Measurements from ENCODE around the gene INTS15. TPM values are rescaled to one million over a fixed set of nuclear protein-coding genes. Genes with fewer than 3 reads are reported as not detected.

The INTS15 gene
- total RNA-seq, 2 experiments from 2014 or later = 33.0 to 40.9 TPM

DNA sequence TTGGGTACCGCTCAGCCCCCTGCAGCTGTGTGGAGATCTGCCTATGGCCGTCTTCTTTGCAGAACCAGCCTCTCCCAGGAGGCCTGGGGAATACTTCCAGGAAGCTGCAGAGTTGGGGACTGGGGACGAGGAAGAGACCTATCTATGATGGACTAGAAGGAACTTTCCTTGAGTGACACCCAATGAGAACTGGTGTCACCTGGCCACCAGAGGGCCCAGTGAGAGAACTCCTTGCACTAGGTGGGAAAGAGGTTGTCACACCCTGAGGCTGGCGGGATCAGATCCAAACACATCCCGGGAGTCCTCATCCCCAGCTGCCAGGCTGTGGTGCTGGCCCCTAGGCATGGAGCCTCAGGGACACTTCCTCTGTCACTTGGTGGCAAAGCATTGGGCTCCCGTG lies 33.6 kb upstream of the INTS15 start:
- Histone ChIP-seq H3K9me2 (ENCODE audit: insufficient read depth, low read length) (no peaks in the 10 kb centered on the region), H3K9me3 (ENCODE audit: low read length) (no peaks in the 10 kb centered on the region), H3K36me3 (ENCODE audit: insufficient read depth, low read length) (no peaks in the 10 kb centered on the region), H3K79me2 (ENCODE audit: insufficient read depth, low read depth, low read length) (no peaks in the 10 kb centered on the region), H3K4me1 (ENCODE audit: insufficient read depth, low read length, poor library complexity, severe bottlenecking) (no peaks in the 10 kb centered on the region), H3K27ac (ENCODE audit: low read depth, low read length, poor library complexity, severe bottlenecking) (no peak overlapping the region), H2AFZ (ENCODE audit: low read length) (no peak overlapping the region), H4K20me1 (ENCODE audit: insufficient read depth, low read length) (no peaks in the 10 kb centered on the region), H3K4me2 (ENCODE audit: low read length) (no peak overlapping the region), H3K4me3 (ENCODE audit: low read depth, low read length, poor library complexity, severe bottlenecking) (no peak overlapping the region)
- ChIA-PET POLR2A (no interaction called here), CTCF (ENCODE audit: unreplicated experiment) (no interaction called here)
- BruUV-seq (replicated peaks) = no TSS peak
- intact Hi-C loops (cut with micrococcal nuclease; ENCODE audit: unreplicated experiment) = no loop called here
- TF ChIP-seq, protein P1, sequence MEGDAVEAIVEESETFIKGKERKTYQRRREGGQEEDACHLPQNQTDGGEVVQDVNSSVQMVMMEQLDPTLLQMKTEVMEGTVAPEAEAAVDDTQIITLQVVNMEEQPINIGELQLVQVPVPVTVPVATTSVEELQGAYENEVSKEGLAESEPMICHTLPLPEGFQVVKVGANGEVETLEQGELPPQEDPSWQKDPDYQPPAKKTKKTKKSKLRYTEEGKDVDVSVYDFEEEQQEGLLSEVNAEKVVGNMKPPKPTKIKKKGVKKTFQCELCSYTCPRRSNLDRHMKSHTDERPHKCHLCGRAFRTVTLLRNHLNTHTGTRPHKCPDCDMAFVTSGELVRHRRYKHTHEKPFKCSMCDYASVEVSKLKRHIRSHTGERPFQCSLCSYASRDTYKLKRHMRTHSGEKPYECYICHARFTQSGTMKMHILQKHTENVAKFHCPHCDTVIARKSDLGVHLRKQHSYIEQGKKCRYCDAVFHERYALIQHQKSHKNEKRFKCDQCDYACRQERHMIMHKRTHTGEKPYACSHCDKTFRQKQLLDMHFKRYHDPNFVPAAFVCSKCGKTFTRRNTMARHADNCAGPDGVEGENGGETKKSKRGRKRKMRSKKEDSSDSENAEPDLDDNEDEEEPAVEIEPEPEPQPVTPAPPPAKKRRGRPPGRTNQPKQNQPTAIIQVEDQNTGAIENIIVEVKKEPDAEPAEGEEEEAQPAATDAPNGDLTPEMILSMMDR (conservative IDR thresholded peaks at IDR 0.05; ENCODE audit: low read length) = peak; percentile 73
- no peak for TF ChIP-seq EZH2phosphoT487 (IDR thresholded peaks at IDR 0.05; ENCODE audit: borderline replicate concordance, low read depth, low read length)
- peak; percentile 51 for DNase-seq (ENCODE audit: low spot score)

DNA sequence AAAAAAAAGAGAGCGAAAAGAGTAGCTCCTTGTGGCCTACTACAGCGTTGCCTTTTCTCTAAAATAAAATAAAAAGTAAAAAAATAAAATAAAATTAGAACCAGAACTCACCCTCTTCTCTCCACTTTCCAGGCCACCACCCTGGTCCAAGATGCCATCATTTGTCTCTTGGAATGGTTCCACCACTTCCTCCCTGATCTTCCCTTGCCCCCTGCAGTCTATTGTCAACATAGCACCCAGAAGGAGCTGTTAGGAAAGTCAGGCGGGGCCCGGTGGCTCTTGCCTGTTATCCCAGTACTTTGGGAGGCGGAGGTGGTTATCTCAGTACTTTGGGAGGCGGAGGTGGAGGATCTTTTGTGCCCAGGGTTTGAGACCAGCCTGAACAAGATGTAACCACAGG lies 31.0 kb upstream of the INTS15 start:
- H4K20me1 ChIP-seq (ENCODE audit: insufficient read depth, low read length) = no peaks in the 10 kb centered on the region
- intact Hi-C loops (cut with micrococcal nuclease; ENCODE audit: unreplicated experiment) = no loop called here
- BruUV-seq (replicated peaks) = no TSS peak
- H3K4me2 ChIP-seq (ENCODE audit: low read length) = no peak overlapping the region
- CTCF ChIA-PET (ENCODE audit: unreplicated experiment) = interaction anchor here (0.6 kb wide), 1 partner anchor 699 kb away, joined by 3 read pairs; no protein-coding TSS in a partner anchor
- no peak overlapping the region for H3K27ac ChIP-seq (ENCODE audit: low read depth, low read length, poor library complexity, severe bottlenecking)
- no peaks in the 10 kb centered on the region for H3K9me3 ChIP-seq (ENCODE audit: low read length)
- POLR2A ChIA-PET = interaction anchor here (0.6 to 1.5 kb wide), 11 partner anchors 9 to 170 kb away, joined by 3 to 7 read pairs (median 4); no protein-coding TSS in a partner anchor
- H3K4me1 ChIP-seq (ENCODE audit: insufficient read depth, low read length, poor library complexity, severe bottlenecking) = no peaks in the 10 kb centered on the region
- H3K36me3 ChIP-seq (ENCODE audit: insufficient read depth, low read length) = no peaks in the 10 kb centered on the region
- TF ChIP-seq, protein P1 (conservative IDR thresholded peaks at IDR 0.05; ENCODE audit: low read length) = peak; percentile 35; the same call in 1 of the 2 replicates
- TF ChIP-seq EZH2phosphoT487 (IDR thresholded peaks at IDR 0.05; ENCODE audit: borderline replicate concordance, low read depth, low read length) = no peak
- no peaks in the 10 kb centered on the region for H3K79me2 ChIP-seq (ENCODE audit: insufficient read depth, low read depth, low read length)
- DNase-seq (ENCODE audit: low spot score) = peak; percentile 30
- H2AFZ ChIP-seq (ENCODE audit: low read length) = no peak overlapping the region
- H3K4me3 ChIP-seq (ENCODE audit: low read depth, low read length, poor library complexity, severe bottlenecking) = no peak overlapping the region
- H3K9me2 ChIP-seq (ENCODE audit: insufficient read depth, low read length) = no peaks in the 10 kb centered on the region

DNA sequence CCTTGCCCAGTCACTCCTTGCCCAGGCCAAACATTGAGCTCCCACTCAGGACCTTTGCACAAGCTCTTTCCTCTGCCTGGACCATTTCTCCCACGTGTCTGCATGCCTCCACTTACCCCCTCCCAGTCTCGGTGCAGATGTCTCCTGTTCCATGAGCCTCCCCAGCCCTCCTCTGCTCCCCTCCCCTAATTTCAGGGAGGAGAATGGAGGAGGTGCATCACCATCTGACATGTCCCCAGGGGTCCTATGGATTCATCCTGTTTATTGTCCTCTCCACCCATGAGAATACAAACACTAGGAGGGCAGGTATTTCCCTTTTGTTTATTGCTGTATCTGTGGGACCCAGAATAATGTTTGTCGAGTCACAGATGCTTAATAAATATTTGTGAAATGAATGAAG lies 29.9 kb upstream of the INTS15 start:
- Histone ChIP-seq H3K4me1 (ENCODE audit: insufficient read depth, low read length, poor library complexity, severe bottlenecking) (no peaks in the 10 kb centered on the region), H2AFZ (ENCODE audit: low read length) (no peak overlapping the region), H3K4me3 (ENCODE audit: low read depth, low read length, poor library complexity, severe bottlenecking) (no peak overlapping the region), H3K36me3 (ENCODE audit: insufficient read depth, low read length) (no peaks in the 10 kb centered on the region), H3K9me2 (ENCODE audit: insufficient read depth, low read length) (no peaks in the 10 kb centered on the region), H3K4me2 (ENCODE audit: low read length) (no peak overlapping the region), H3K9me3 (ENCODE audit: low read length) (no peaks in the 10 kb centered on the region), H3K27ac (ENCODE audit: low read depth, low read length, poor library complexity, severe bottlenecking) (no peak overlapping the region), H3K79me2 (ENCODE audit: insufficient read depth, low read depth, low read length) (no peaks in the 10 kb centered on the region), H4K20me1 (ENCODE audit: insufficient read depth, low read length) (no peaks in the 10 kb centered on the region)
- POLR2A ChIA-PET = interaction anchor here (0.6 to 1.5 kb wide), 4 partner anchors 8 to 34 kb away, joined by 3 to 7 read pairs (median 3); no protein-coding TSS in a partner anchor
- CTCF ChIA-PET (ENCODE audit: unreplicated experiment) = interaction anchor here (0.6 kb wide), 2 partner anchors 16 to 119 kb away, joined by 3 read pairs; no protein-coding TSS in a partner anchor
- TF ChIP-seq, protein P1 (conservative IDR thresholded peaks at IDR 0.05; ENCODE audit: low read length) = no peak
- TF ChIP-seq EZH2phosphoT487 (IDR thresholded peaks at IDR 0.05; ENCODE audit: borderline replicate concordance, low read depth, low read length) = no peak
- no TSS peak for BruUV-seq (replicated peaks)
- no peak for DNase-seq (ENCODE audit: low spot score)
- intact Hi-C loops (cut with micrococcal nuclease; ENCODE audit: unreplicated experiment) = no loop called here
